ENCODE data around the gene LSS.
"Not testable (repeated sequence)": the region's sequence is repeated elsewhere in the genome, so short reads cannot be mapped to it uniquely, and the experiment has no call there.

Gene LSS

GRCh38 chr21:46206163-46207005 lies 22.2 kb downstream of the LSS start:
- in situ Hi-C loops (cut with HindIII; ENCODE audit: low sequenced_read_pairs), result no loop called here

- in situ Hi-C loops (cut with HindIII; ENCODE audit: low sequenced_read_pairs), result no loop called here
Measured at GRCh38 chr21:46205766-46206162, 22.8 kb downstream of the LSS start.

- in situ Hi-C loops (cut with HindIII; ENCODE audit: low sequenced_read_pairs), result no loop called here
Measured at GRCh38 chr21:46205166-46205565, 23.4 kb downstream of the LSS start.

- in situ Hi-C loops (cut with HindIII; ENCODE audit: low sequenced_read_pairs), result no loop called here
Measured at GRCh38 chr21:46203203-46203600, 25.4 kb downstream of the LSS start.

- in situ Hi-C loops (cut with HindIII; ENCODE audit: low sequenced_read_pairs), result no loop called here
Measured at GRCh38 chr21:46202592-46203202, 25.9 kb downstream of the LSS start.

- in situ Hi-C loops (cut with HindIII; ENCODE audit: low sequenced_read_pairs), result not testable (repeated sequence)
Measured at GRCh38 chr21:46200877-46201803, 27.4 kb downstream of the LSS start.

- in situ Hi-C loops (cut with HindIII; ENCODE audit: low sequenced_read_pairs), result no loop called here
Measured at GRCh38 chr21:46199436-46200373, 28.9 kb downstream of the LSS start.

- in situ Hi-C loops (cut with HindIII; ENCODE audit: low sequenced_read_pairs), result no loop called here
Measured at GRCh38 chr21:46196733-46197132, 31.8 kb downstream of the LSS start.

GRCh38 chr21:46195595-46196195 lies 32.9 kb downstream of the LSS start:
- in situ Hi-C loops (cut with HindIII; ENCODE audit: low sequenced_read_pairs), result no loop called here

- in situ Hi-C loops (cut with HindIII; ENCODE audit: low sequenced_read_pairs), result no loop called here
Measured at GRCh38 chr21:46194374-46195334, 33.9 kb downstream of the LSS start.

GRCh38 chr21:46193829-46194373 lies 34.7 kb downstream of the LSS start:
- in situ Hi-C loops (cut with HindIII; ENCODE audit: low sequenced_read_pairs), result no loop called here

- in situ Hi-C loops (cut with HindIII; ENCODE audit: low sequenced_read_pairs), result no loop called here
Measured at GRCh38 chr21:46191686-46192575, 36.6 kb downstream of the LSS start.

- in situ Hi-C loops (cut with HindIII; ENCODE audit: low sequenced_read_pairs), result no loop called here
Measured at GRCh38 chr21:46191257-46191685, 37.3 kb downstream of the LSS start.

- in situ Hi-C loops (cut with HindIII; ENCODE audit: low sequenced_read_pairs), result no loop called here
Measured at GRCh38 chr21:46190491-46191131, 38.0 kb downstream of the LSS start.

- in situ Hi-C loops (cut with HindIII; ENCODE audit: low sequenced_read_pairs), result no loop called here
Measured at GRCh38 chr21:46189959-46190490, 38.5 kb downstream of the LSS start.

GRCh38 chr21:46189213-46189958 lies 39.2 kb downstream of the LSS start:
- in situ Hi-C loops (cut with HindIII; ENCODE audit: low sequenced_read_pairs), result no loop called here

Data from DLD1 (cell line).